ENCODE results near the gene EYS. TPM values are rescaled to one million over a fixed set of nuclear protein-coding genes. Genes with fewer than 3 reads are reported as not detected.

The EYS gene
- total RNA-seq, 1 donor from 2014 or later = not detected

- Histone ChIP-seq H3K4me3 (ENCODE audit: low read depth, low read length) (no peak overlapping the region), H3K27me3 (ENCODE audit: control insufficient read depth, insufficient read depth, low read length) (no peaks in the 10 kb centered on the region), H3K36me3 (ENCODE audit: control insufficient read depth, insufficient read depth, low read length) (no peaks in the 10 kb centered on the region)
- no peak for DNase-seq (ENCODE audit: low read depth)
- no peak for TF ChIP-seq CTCF (IDR thresholded peaks at IDR 0.05; ENCODE audit: insufficient read depth, low read length, poor library complexity, severe bottlenecking)
These were observed 1440.6 kb downstream of the EYS start for GRCh38 chr6:64266351-64266821.

DNA sequence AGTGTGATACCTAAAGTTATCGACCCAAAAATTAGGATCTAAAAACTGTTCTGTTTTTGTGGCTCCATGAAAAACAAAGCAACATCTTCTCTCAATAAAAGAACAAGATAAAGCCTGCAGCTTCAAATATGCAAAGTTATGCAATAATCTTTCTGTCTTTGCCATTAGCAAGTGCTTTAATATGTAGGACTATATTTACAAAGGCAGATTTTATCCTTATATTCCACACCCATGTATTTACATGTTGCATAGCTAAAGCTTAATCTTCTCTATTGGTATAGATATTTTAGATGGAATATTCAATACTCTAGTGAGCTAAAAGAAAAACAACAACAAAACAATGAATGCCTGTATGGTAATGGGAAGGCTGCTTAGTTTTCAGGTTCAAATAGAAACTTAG is 1443.2 kb downstream of the EYS start:
- Histone ChIP-seq H3K4me3 (ENCODE audit: low read depth, low read length) (no peak overlapping the region), H3K27me3 (ENCODE audit: control insufficient read depth, insufficient read depth, low read length) (no peaks in the 10 kb centered on the region), H3K36me3 (ENCODE audit: control insufficient read depth, insufficient read depth, low read length) (no peaks in the 10 kb centered on the region)
- DNase-seq (ENCODE audit: low read depth) = no peak
- no peak for TF ChIP-seq CTCF (IDR thresholded peaks at IDR 0.05; ENCODE audit: insufficient read depth, low read length, poor library complexity, severe bottlenecking)

- no peaks in the 10 kb centered on the region for H3K36me3 ChIP-seq (ENCODE audit: control insufficient read depth, insufficient read depth, low read length)
- no peak for DNase-seq (ENCODE audit: low read depth)
- no peaks in the 10 kb centered on the region for H3K27me3 ChIP-seq (ENCODE audit: control insufficient read depth, insufficient read depth, low read length)
- TF ChIP-seq CTCF (IDR thresholded peaks at IDR 0.05; ENCODE audit: insufficient read depth, low read length, poor library complexity, severe bottlenecking) = no peak
- no peak overlapping the region for H3K4me3 ChIP-seq (ENCODE audit: low read depth, low read length)
These were observed 1447.7 kb downstream of the EYS start for GRCh38 chr6:64259372-64259771.

GRCh38 chr6:64258752-64259151 is 1448.3 kb downstream of the EYS start:
- Histone ChIP-seq H3K27me3 (ENCODE audit: control insufficient read depth, insufficient read depth, low read length) (no peaks in the 10 kb centered on the region), H3K36me3 (ENCODE audit: control insufficient read depth, insufficient read depth, low read length) (no peaks in the 10 kb centered on the region), H3K4me3 (ENCODE audit: low read depth, low read length) (no peak overlapping the region)
- no peak for TF ChIP-seq CTCF (IDR thresholded peaks at IDR 0.05; ENCODE audit: insufficient read depth, low read length, poor library complexity, severe bottlenecking)
- no peak for DNase-seq (ENCODE audit: low read depth)

DNA sequence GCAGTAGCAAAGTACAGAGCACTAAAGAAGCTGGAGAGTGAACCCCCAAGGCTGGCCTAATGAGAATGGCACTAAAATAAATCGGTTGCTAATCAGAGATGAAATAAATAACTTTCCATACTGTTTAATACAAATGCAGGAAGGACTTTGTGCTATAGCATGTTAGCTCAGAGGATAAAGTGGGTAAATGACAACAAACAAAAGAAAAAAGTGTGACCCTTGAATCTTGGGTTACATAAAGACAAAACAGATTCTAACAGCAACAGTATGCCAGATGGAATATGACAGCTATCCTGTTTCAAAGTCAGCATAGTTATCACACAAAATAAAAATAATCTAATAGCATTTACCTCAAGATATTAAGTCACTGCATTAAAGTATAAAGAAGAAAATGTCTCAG is 1448.7 kb downstream of the EYS start:
- Histone ChIP-seq H3K36me3 (ENCODE audit: control insufficient read depth, insufficient read depth, low read length) (no peaks in the 10 kb centered on the region), H3K27me3 (ENCODE audit: control insufficient read depth, insufficient read depth, low read length) (no peaks in the 10 kb centered on the region), H3K4me3 (ENCODE audit: low read depth, low read length) (no peak overlapping the region)
- no peak for DNase-seq (ENCODE audit: low read depth)
- TF ChIP-seq CTCF (IDR thresholded peaks at IDR 0.05; ENCODE audit: insufficient read depth, low read length, poor library complexity, severe bottlenecking) = no peak

- H3K27me3 ChIP-seq (ENCODE audit: control insufficient read depth, insufficient read depth, low read length) = no peaks in the 10 kb centered on the region
- H3K4me3 ChIP-seq (ENCODE audit: low read depth, low read length) = no peak overlapping the region
- H3K36me3 ChIP-seq (ENCODE audit: control insufficient read depth, insufficient read depth, low read length) = no peaks in the 10 kb centered on the region
- no peak for DNase-seq (ENCODE audit: low read depth)
- TF ChIP-seq CTCF (IDR thresholded peaks at IDR 0.05; ENCODE audit: insufficient read depth, low read length, poor library complexity, severe bottlenecking) = no peak
These were observed 1449.4 kb downstream of the EYS start for GRCh38 chr6:64257586-64257985.

All from kidney epithelial cell (primary cell).